Activated T-cell treated with anti-CD3 and anti-CD28 coated beads for 24 hours (primary cell): ENCODE data around the gene GRIK3.
"Not testable (repeated sequence)": the region's sequence is repeated elsewhere in the genome, so short reads cannot be mapped to it uniquely, and the experiment has no call there.

Experiments
- DNase-seq: peaks from one replicate; pipeline ENCODE4 v3.0.0-alpha.2; 2020; ENCODE audit warnings: low read depth

Gene GRIK3

GRCh38 chr1:37034121-37035013, at the start of gene GRIK3:
Gene GRIK3, minus strand, starts transcription at chr1:37034515. Its CDS starts 407 bp downstream, at chr1:37034108.
- DNase-seq = no peak

DNA sequence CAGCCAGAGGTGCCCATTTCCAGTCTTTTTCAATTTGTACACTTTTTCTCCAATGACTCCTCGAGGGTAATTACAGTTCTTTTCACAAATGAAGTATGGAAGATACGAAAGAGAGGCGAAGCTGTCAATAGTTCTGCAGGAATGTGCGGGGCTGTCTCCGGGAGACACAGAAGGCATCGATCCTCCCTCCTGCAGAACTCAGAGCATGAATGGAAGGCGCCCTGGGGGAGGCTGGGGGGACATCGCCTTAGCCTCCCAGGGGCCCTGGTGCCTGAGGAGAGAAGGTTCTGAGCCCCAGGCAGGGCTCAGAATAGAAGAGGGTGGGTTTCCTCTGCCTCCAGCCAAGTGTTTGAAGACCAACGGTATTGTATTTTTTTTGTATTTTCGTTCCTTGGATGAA, 49.7 kb upstream of the GRIK3 start:
- DNase-seq = no peak

DNA sequence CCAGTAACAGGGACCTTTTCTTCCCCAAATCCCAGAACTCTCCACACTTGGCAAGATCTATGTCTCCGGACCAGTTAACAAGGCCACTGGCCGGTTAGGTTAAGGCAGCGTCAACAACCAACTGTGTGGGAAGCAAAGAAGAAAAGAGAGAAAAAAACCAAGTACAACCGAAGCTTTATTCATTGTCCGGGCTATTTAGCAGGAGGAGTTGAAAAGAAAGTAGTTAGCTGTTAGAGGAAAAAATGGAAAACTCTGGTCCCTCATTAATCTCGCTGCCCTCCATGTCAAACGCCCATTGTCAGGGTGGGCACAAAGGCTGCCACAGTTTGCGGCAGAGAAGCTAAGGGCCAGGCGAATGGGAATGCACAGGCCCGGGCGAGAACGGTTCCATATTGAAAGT, 49.3 kb upstream of the GRIK3 start:
- DNase-seq = no peak

DNA sequence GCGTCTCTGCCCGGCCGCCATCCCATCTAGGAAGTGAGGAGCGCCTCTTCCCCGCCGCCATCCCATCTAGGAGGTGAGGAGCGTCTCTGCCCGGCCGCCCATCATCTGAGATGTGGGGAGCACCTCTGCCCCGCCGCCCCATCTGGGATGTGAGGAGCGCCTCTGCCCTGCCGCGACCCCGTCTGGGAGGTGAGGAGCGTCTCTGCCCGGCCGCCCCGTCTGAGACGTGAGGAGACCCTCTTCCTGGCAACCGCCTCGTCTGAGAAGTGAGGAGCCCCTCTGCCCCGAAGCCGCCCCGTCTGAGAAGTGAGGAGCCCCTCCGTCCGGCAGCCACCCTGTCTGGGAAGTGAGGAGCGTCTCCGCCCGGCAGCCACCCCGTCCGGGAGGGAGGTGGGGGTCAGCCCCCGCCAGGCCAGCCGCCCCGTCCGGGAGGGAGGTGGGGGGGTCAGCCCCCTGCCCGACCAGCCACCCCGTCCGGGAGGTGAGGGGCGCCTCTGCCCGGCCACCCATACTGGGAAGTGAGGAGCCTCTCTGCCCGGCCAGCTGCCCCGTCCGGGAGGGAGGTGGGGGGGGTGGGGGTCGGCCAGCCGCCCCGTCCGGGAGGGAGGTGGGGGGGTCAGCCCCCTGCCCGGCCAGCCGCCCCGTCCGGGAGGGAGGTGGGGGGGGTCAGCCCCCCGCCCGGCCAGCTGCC, 46.1 kb upstream of the GRIK3 start:
- not testable (repeated sequence) for DNase-seq

- no peak for DNase-seq
These were observed 44.6 kb upstream of the GRIK3 start for GRCh38 chr1:37078866-37079265.

GRCh38 chr1:37076168-37076567, 41.9 kb upstream of the GRIK3 start:
- DNase-seq = no peak

DNA sequence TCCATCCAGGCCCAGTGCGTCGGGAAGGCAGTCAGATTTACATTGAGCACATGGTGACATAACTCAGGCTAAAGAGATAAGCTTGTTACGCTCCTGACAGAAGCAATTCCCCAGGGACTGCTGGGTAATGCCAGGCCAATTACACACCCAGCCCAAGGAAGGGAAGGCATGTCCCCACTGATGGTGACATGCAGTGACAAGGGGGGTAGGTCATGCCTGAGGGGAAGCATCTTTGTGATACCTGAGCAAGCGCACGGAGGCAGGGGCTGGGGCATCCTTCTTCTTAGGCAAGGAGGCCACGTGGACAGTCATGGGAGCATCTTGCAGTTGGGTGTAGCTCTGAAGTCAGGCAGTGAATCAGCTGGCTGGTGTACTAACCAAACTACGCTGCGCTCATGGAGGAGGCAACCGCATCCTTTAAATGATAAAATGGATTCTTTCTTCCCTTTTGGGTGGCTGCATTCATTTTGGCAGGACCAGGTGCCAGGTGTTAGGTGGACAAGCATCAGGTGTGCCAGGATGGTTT, 39.6 kb upstream of the GRIK3 start:
- no peak for DNase-seq

DNA sequence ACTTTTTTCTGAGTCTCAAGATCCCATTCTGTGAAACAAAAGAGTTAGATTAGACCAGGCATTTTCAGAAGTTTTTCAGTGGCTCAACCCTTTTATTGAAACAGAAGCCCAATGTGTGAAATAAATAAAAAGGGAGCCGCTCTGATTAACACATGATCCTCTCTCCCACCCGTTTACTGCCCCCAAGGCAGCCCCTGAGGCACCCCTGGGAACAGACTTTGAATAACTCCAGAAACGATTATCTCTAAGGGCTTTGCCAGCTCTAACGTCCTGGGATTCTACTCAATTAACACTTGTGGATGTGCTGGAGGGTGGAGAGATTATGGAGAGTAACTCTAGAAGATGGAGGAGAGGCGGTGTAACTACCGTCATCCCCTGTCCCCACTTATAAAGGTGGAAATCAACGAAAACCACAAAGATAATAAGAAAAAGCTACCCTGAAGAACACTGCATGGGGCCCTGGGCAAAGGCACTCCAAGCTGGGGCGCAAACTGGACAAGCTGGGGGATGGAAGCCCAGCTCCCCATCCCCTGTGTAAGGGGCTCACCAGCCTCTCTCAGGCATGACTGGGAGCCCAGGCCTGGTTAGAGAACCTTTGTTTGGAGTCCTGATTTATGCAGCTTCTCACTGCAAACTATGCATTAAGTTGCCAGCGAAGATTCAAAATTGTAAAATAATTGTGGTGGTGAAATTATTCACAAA, 39.0 kb upstream of the GRIK3 start:
- no peak for DNase-seq

- no peak for DNase-seq
These were observed 37.5 kb upstream of the GRIK3 start for GRCh38 chr1:37071829-37072228.

DNA sequence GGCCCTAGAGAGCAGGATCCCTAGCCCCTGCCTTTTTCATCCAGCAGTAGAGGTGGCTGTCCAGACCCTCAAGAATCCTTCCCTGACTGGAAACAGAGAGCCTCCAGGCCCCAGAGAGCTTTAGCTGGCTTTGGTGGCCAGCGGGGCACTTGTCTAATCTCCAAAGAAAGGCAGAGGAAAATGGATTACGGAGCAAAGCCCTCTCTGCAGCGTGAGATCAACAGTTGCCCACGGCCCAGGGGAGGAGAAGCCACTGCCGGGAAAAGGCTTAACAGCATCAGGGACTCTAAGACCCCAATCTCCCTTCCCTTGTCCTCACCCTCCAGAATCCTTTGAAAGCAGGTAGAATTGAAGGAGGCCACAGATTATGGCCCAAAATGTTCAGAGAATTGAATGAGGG, 35.8 kb upstream of the GRIK3 start:
- no peak for DNase-seq

DNA sequence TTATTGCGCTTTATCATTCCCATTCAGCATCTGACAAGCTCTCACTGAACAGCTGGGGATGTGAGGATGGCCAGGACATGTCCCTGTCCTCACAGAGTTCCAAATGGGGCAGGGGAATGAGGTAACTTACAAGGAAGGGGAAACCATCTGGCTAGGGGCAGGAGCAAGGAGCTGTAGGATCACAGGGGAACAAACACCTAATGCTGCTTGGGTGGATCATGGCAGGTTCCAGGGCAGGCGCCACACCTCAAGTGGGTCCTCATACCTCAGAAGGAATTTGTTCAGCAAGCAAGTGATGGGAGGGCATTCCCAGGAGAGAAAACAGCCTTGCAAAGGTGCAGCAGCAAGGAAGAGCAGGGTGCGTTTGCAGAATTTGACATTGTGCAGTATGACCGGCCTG, 35.1 kb upstream of the GRIK3 start:
- no peak for DNase-seq

DNA sequence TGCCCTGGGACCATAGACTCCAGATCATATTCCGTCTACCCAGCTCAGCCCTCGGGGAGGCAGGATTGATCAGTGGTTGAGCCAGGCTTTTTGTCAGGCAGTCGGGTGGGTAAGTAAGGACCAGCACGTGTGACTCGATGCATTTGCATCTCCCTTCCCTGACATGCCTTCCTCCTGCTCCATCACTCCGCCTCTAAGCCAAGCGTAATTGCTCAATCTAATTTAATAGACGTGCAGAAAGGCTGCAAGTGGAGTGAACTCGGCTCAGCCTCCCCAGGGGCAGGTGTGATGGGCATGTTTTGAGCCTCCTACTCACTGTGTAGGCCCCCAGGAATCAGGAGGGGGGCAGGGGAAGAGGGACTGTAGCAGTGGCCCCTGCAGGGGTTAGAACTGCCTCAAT, 34.6 kb upstream of the GRIK3 start:
- no peak for DNase-seq

- DNase-seq = no peak
These were observed 33.9 kb upstream of the GRIK3 start for GRCh38 chr1:37068260-37068659.

- no peak for DNase-seq
These were observed 29.7 kb upstream of the GRIK3 start for GRCh38 chr1:37064039-37064438.

DNA sequence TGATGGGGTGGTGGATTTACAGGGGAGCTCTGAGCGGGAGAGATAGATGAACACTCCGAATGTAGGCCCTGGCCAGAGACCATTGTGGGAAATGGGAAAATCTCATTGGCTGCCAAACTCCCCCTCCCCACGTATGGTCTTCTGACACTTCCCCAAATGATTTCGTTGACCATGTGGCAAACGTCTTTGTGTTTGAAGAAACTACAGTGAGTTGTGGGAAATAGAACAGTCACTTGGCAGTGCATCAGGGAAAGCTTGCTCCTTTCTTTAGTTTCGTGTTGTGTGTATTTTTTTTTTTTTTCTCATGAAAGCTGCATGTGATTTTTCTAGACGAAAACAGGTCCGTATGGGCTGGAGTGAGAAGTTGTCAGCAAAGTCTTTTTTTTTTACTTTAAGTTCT, 25.0 kb upstream of the GRIK3 start:
- no peak for DNase-seq

DNA sequence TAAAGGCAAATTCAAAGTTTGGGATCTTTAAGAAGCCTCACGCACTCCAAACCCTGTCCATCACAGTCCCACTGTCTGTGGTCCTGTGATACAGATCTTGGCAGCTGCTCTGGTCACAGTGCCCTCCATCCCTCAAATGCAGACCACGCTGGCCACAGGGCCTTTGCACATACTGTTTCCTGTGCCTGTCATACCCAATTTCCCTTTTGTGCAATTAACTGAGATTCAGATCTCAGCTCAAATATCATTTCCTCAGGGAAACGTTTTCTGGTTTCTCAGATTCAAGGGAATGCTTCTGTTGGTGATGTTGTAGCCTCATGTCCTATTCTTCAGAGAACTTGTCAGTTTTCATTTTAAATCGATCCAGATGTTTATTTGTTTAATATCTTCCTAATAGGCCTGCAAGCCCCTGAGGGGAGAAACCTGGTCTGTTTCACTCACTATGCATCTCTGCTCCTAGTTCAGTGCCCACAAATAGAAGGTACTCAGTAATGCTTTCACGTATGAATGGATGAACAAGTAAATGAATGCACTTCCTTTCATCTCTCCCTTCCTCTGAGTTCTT, 24.2 kb upstream of the GRIK3 start:
- no peak for DNase-seq

GRCh38 chr1:37056325-37056724, 22.0 kb upstream of the GRIK3 start:
- no peak for DNase-seq

DNA sequence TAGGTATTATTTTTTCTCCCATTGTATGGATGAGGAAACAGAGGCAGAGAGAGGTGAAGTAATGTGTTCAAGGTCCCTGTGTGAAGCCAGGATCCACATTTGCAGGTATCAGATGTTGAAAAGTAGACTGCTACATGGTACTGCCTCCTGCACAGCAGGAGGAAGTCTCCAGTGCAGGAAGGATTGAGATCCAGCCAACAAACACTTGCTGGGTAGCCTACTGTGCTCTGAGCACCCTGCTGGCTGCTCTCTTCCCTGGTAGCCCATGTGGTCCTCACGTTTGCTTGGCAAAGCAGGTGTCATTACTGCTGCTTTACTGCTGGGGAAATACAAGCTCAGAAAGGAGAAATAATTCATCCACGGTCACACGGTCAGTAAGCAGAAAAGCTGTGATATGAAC, 21.3 kb upstream of the GRIK3 start:
- DNase-seq = no peak

DNA sequence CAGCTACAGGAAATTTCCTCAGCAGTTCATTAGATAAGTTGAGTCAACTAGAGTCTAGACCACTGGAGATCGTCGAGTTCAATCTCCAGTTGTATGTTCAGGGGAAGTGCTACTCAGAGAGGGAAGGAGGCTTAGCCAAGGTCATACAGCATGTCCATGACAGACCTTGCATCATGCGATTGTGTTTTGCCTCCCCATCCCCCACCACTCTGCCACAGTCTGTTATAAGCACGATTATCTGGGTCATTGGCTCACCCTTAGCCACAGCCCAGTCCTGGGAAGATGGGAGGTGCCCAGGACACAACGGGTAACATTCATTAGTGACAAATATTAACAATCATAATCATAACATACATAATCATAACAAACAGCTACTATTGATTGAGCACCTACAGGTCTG, 18.9 kb upstream of the GRIK3 start:
- DNase-seq = no peak

- DNase-seq = no peak
These were observed 17.8 kb upstream of the GRIK3 start for GRCh38 chr1:37052120-37052519.

GRCh38 chr1:37051346-37051745, 17.0 kb upstream of the GRIK3 start:
- DNase-seq = no peak

DNA sequence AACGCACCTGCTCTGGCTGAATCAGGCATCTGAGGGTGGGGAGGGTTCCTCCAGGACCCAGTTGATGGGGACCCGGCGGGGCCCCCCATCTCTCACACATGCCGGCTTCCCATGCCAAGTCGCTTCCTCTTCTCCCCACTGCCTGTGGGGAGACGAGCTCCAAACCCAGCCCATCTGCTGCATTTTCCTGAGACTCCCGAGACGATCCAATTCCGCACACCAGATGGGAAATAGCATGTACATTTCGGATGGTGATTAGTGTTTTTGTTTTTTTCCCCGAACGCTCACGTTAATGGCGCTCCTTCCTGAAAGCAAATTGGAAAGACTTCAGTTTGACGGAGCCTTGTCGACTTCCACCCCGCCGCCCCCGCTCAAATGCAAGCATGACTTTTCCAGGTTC, 13.2 kb upstream of the GRIK3 start:
- no peak for DNase-seq
